ENCODE data around the gene FMR1.

FMR1 gene

GRCh38 chrX:147916375-147916968 is 4.8 kb downstream of the FMR1 start:
- no peak for DNase-seq

GRCh38 chrX:147917700-147918695 is 6.3 kb downstream of the FMR1 start:
- DNase-seq = no peak

- no peak for DNase-seq
These were observed 8.5 kb downstream of the FMR1 start for GRCh38 chrX:147920161-147920666.

- DNase-seq = no peak
These were observed 11.9 kb downstream of the FMR1 start for GRCh38 chrX:147923605-147924004.

- DNase-seq = no peak
These were observed 15.5 kb downstream of the FMR1 start for GRCh38 chrX:147927256-147927655.

GRCh38 chrX:147933815-147934214 is 22.1 kb downstream of the FMR1 start:
- DNase-seq = no peak

GRCh38 chrX:147935156-147935758 is 23.5 kb downstream of the FMR1 start:
- DNase-seq = no peak

- DNase-seq = no peak
These were observed 33.6 kb downstream of the FMR1 start for GRCh38 chrX:147945286-147945685.

- no peak for DNase-seq
These were observed 36.8 kb downstream of the FMR1 start for GRCh38 chrX:147948531-147948930.

GRCh38 chrX:147950352-147950751 is 38.6 kb downstream of the FMR1 start:
- no peak for DNase-seq

GRCh38 chrX:147953976-147954375 is 42.3 kb downstream of the FMR1 start:
- DNase-seq = no peak

- no peak for DNase-seq
These were observed 45.6 kb downstream of the FMR1 start for GRCh38 chrX:147957291-147957690.

GRCh38 chrX:147958291-147958690 is 46.6 kb downstream of the FMR1 start:
- no peak for DNase-seq

- DNase-seq = no peak
These were observed 49.0 kb downstream of the FMR1 start for GRCh38 chrX:147960722-147961121.

GRCh38 chrX:147962476-147962875 is 50.8 kb downstream of the FMR1 start:
- no peak for DNase-seq

GRCh38 chrX:147978931-147979330 is 67.2 kb downstream of the FMR1 start:
- no peak for DNase-seq

GRCh38 chrX:147981038-147981752 is 69.5 kb downstream of the FMR1 start, which contains the start of gene FMR1NB:
TSS of gene FMR1NB (plus strand) at chrX:147981337. CDS start at chrX:147981403, 66 bp downstream.
- DNase-seq = no peak

Data from activated gamma-delta T cell (primary cell).